HG02588 (cell line): ENCODE measurements around the gene SPTLC2.

Experiments
- ATAC-seq: cut with Tn5 transposase; IDR thresholded peaks from one replicate; pipeline ENCODE4 v1.9.1; 2021; ENCODE audit warnings: mild to moderate bottlenecking, moderate library complexity; ENCODE audit not compliant: unreplicated experiment

Gene SPTLC2

DNA sequence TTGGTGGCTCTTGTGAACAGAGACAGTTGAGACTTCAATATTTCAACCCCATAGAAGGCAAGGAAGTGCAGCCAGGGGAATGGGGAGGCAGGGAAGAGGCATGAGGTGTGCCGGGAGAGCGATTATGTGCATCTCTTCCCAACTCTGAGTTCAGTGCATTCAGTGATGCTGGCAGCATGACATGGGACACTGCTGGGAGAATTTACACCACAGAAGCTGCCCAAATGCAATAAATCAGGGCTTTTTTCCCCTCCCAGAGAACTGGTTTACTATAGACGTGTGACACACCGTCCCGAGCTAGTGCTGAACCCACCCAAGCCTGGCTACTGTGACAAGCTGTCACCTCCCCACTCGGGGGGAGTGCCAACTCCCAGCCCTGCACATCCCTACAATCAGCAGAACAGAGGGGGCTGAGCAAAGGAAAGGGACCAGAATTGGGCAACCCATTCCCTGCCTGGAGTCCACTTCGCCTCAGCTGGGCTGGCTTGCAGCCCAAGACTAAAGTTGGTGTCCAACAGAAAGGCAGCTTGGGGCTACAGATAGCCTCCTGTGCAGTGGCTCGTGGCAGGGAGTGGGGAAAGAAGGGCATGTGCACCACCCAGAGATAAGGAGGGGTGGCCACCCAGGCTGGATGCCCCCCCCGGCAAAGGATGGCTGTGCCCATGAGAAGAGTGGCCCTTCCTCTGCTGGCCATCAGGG, 141.8 kb downstream of the SPTLC2 start:
- ATAC-seq: no peak

DNA sequence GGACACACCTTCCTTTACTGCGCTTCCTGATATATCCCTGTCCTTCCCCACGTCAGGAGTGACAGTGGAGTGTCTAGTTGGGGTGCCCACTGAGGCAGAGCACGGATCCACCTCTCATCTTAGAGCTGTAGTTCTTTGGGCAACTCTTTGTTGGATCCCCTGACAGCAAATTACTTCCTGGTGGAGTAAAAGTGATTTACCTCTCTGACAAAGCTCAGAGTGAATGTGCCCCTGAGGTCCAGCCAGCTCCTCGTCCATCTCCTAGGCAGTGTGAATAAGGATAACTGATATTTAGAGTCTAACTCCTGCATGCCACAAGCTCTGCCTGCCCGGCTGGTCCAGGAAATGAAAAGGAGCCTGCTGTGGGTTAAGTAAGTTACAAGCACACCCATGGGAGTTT, 142.5 kb downstream of the SPTLC2 start:
- no peak for ATAC-seq

DNA sequence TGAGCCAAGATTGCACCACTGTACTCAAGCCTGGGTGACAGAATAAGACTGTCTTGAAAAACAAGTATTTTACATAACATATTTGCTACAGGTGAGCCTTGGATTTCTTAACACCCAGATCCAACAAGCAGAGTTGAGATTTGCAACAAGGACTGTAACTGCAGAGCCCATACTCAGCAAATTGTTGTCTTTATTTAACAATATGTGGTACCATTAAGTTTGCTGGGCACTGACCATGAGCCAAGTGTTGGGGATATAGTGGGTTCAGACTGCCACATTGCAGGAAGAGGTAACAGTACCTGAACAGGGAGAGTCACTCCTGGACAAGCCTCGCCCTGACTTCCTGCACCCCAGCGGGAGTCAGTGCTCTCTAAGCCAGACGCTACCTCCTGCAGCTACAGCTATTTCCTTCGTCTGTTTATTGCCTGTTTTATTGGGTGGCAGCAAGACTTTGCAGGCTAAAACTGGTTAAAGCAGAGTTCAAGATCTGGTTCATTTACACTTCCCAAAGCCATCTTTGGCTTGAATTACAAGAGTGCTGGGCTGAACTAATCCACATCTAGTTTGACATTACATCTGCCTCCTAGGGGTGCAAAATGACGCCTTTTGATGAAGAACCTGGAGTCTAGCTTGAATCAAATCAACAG, 146.1 kb downstream of the SPTLC2 start:
- ATAC-seq: no peak

DNA sequence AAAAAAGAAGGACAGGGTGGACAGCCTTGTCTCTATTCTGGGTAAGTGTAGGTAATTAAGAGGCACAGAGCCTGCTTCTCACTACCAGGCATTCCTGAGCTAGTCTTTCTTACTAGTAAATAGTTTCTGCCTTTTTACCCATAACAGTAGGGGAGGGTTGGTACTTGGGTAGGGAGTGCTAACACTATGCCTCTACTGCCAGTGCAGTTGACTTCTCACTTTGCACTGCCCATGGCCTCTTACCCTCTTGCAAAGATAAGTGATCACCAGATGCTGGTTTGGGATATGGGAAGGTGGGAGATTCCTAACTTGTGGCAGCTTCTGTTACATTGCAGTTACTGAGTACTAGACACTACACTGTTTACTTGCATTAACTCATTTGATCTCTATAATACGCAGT, 146.9 kb downstream of the SPTLC2 start:
- no peak for ATAC-seq

DNA sequence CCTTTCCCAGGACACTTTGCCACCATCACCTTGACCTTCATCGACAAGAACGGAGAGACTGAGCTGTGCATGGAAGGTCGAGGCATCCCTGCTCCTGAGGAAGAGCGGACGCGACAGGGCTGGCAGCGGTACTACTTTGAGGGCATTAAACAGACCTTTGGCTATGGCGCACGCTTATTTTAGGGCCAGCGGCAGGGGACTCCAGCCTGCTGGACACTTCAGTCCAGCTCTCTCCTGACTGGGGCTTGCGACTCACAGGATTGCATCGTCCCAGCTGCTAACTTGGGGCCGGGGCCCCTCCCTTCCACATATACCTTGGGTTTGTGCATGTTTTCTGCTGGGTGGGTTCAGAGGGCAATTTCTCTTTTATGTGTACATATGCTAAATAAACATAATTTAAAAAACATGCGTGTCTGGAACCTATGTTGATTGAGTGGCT, 147.4 kb downstream of the SPTLC2 start:
- ATAC-seq: no peak

DNA sequence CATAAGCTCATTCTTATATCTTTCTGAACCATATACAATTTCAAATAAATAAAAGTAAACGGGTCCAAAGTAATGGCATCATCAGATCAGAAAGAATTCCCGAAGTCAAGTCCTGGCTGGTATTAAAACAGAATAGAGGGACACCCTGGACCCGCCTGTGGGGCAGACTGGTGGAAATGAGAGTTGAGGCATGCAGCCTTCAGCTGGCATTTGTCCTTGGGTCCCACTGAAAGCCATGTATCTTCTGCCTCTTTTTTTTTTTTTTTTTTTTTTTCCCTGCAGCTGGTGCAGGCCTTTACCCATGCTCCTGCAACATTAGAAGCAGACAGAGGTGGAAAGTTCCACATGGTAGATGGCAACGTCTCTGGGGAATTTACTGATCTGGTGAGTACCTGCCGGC, 148.6 kb downstream of the SPTLC2 start:
- ATAC-seq: no peak

DNA sequence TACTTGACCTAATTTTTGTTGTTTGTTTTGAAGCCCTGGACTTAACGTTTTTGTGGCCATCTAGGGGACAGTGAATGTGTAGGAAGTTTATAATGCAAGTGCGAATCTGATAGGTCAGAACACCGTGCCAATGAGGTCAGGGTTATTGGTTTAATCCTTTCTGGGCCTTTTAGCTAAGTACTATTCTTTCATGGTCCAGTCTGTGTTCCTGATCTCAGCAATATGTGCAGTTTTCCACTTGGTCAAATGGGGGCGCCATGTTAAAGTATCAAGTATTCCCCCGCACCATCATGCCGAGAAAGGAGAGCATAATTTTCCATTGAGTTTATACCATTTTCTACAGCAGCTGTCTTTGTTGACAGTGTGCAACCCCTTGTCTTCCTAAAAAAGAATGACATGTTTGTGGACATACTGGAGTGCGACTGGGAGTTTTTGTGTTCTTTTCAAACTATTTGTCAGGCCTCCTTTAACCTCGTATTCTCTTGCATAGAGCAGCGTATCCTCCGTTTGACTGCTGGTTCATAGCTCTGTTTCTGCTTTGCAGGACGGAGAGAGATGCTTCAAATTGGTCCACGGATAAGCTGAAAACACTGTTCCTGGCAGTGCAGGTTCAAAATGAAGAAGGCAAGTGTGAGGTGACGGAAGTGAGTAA, 157.2 kb downstream of the SPTLC2 start:
- ATAC-seq: no peak

DNA sequence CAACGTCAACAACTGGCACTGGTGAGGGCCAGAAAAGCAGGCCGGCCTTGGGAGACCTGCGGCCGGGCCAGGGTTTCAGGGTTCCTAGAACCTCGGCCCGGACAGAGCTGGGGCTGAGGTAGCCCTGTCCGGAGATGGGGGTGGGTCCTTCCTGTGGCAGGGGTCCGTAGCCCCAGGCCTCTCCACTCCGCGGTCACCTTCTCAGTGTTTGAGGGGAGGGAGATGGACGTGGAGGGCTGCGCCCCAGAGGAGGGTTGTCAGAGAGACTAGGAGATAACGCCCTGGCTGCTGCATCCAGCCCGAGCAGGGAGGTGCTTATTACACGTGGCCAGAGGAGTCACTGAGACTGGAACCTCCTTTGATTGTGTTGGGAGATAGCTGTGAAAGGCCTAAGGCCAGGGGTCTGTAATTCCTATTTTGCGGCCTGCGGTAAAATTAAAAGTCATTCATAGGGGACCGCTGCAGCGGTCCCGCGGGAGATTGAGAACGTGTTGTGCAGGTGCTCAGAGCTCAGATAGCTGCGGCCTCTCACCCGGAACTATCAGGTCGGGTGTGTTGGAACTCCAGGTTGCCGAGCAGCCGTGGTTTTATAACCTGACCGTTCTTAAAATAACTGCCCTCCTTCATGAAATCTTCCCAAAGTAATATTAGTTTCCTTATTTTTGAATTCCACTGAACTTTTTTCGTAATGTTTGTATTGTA, 158.0 kb downstream of the SPTLC2 start:
- ATAC-seq: peak; percentile 15

DNA sequence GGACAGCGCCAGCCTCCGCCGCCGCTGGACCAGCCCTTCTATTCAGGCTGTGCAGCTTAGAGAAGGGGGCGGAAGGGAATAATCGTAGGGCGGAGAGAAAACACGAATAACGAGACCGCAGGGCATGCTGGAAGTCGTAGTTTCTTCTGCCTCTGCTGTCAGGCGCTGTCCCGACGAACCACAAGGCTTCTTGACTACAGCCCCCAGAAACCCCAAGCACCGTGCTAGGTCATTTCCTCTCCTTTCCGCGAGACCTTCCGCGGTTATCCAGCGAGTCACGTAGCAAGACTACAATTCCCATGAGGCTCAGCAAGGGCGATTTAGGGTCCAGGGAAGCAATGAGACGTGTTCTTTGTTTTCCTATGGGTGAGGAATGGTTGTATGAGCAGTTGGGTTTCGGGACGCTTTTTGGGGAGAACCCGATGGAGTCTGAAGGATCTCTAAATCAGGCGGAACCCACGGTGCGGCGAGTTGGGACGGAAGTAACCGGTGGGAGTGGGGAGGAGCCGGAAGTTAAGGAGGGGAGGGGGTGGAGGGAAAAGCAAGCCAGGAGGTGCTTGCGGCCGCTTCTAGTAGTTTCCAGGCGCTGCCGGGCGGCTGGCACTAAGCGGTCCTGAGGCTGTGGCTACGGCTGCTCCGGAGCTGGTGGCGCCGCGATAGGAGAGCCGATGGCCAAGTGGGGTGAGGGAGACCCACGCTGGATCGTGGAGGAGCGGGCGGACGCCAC, 158.8 kb downstream of the SPTLC2 start, which contains the start of the genes AHSA1 and VIPAS39:
Gene AHSA1, plus strand, starts transcription at position 572 of the 727 bp plus-strand sequence. Its CDS starts 97 bp downstream, at position 669.
Gene VIPAS39, minus strand, starts transcription at position 80 of the 727 bp plus-strand sequence. CDS start 3,499 bp downstream, outside the sequence.
- peak; percentile 90 for ATAC-seq

DNA sequence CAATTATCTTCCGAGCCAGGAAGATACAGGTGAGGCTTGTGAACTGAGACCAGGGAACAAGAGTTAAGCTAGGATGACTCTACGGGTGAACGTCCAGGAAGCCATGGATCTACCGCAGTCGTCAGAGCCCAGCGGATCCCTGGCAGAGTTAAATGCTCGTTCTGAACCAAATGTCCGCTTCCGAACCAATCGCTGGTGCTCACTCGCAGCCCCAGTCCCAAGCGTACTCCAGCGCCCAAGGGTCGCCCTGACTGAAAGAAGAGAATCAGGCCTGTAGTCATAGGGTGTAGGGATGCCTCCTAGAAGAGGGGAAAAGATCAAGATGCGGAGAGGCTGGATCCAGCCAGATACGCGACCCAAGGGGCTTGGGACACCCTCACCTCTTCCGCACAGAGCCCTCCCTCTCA, 159.3 kb downstream of the SPTLC2 start:
- peak; percentile 13 for ATAC-seq
